Measurements from ENCODE around the gene FBXW12.

DNA sequence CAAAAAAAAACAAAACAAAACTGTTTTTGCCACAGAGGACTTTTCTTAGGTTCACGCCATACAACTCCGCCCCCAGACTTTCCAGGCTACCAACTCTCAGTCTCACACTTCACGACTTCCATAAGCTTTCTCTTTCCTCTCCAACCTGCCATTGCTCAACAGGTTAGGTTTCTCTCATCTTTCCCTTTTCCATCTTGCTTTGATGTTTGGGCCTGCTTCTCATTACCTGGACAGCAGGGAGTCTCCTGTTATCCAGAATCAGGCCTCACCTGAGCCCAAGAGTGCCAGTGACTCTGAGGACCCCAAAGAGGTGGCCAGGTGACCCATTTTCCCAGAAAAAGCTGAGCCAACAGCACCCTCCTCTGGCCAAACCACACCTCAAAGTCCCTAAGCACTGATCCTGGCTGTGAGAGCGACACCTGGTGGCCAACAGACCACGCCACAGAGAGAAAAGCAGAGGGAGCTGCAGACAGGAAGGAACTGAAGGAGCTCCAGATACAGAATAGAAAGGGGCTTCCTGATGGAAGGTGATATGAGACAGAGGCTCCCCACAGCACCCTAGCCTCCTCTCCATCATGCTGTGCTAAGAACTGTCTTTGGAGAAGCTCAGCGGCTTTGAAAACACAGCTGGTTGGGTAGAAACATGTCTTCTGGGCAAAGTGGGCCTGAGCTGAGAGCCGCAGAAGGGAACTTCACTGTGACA, 63.9 kb downstream of the FBXW12 start:
- TF ChIP-seq, protein P1, sequence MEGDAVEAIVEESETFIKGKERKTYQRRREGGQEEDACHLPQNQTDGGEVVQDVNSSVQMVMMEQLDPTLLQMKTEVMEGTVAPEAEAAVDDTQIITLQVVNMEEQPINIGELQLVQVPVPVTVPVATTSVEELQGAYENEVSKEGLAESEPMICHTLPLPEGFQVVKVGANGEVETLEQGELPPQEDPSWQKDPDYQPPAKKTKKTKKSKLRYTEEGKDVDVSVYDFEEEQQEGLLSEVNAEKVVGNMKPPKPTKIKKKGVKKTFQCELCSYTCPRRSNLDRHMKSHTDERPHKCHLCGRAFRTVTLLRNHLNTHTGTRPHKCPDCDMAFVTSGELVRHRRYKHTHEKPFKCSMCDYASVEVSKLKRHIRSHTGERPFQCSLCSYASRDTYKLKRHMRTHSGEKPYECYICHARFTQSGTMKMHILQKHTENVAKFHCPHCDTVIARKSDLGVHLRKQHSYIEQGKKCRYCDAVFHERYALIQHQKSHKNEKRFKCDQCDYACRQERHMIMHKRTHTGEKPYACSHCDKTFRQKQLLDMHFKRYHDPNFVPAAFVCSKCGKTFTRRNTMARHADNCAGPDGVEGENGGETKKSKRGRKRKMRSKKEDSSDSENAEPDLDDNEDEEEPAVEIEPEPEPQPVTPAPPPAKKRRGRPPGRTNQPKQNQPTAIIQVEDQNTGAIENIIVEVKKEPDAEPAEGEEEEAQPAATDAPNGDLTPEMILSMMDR (IDR thresholded peaks at IDR 0.05; ENCODE audit: insufficient read depth, low read length): peak; percentile 99
- TF ChIP-seq GABPA (IDR thresholded peaks at IDR 0.05; ENCODE audit: low read depth) (no peak), POLR2AphosphoS5 (IDR thresholded peaks at IDR 0.05; ENCODE audit: low read depth) (peak; percentile 19; the same call in 1 of the 2 replicates)

All from HL-60 (cell line).